ENCODE measurements around the gene KIF13A.

KIF13A gene

GRCh38 chr6:17985934-17986655 lies 1.3 kb downstream of the KIF13A start:
- Histone ChIP-seq H4K20me1 (ENCODE audit: insufficient read depth, low read length) (no peaks in the 10 kb centered on the region), H3K27me3 (ENCODE audit: low read depth, low read length) (peaks cover 54% of the 10 kb centered on the region), H3K36me3 (replicated peaks; ENCODE audit: low read depth, low read length) (no peaks in the 10 kb centered on the region), H2AFZ (ENCODE audit: low read depth, low read length) (no peak overlapping the region), H3K4me3 (ENCODE audit: low read length) (peak overlapping the region; percentile 75), H3K9me3 (ENCODE audit: insufficient read depth, low read length) (no peaks in the 10 kb centered on the region), H3K9ac (ENCODE audit: low read length) (peak overlapping the region; percentile 26; the same call in 1 of the 2 replicates), H3K79me2 (ENCODE audit: low read length) (no peaks in the 10 kb centered on the region), H3K4me2 (ENCODE audit: low read length) (peak overlapping the region; percentile 78), H3K27ac (ENCODE audit: low read length) (no peak overlapping the region), H3K4me1 (ENCODE audit: low read length) (peaks cover 22% of the 10 kb centered on the region)
- TF ChIP-seq CTCF (IDR thresholded peaks at IDR 0.05; ENCODE audit: low read depth, low read length) (no peak), EZH2phosphoT487 (IDR thresholded peaks at IDR 0.05; ENCODE audit: low read depth) (no peak)

- Histone ChIP-seq H3K4me2 (ENCODE audit: low read length) (no peak overlapping the region; the same call in 1 of the 2 replicates), H3K4me1 (ENCODE audit: low read length) (peaks cover 29% of the 10 kb centered on the region), H4K20me1 (ENCODE audit: insufficient read depth, low read length) (no peaks in the 10 kb centered on the region), H3K4me3 (ENCODE audit: low read length) (no peak overlapping the region), H3K9ac (ENCODE audit: low read length) (no peak overlapping the region), H3K36me3 (replicated peaks; ENCODE audit: low read depth, low read length) (no peaks in the 10 kb centered on the region), H2AFZ (ENCODE audit: low read depth, low read length) (no peak overlapping the region), H3K27me3 (ENCODE audit: low read depth, low read length) (peaks cover 45% of the 10 kb centered on the region), H3K79me2 (ENCODE audit: low read length) (no peaks in the 10 kb centered on the region), H3K9me3 (ENCODE audit: insufficient read depth, low read length) (no peaks in the 10 kb centered on the region), H3K27ac (ENCODE audit: low read length) (no peak overlapping the region)
- TF ChIP-seq CTCF (IDR thresholded peaks at IDR 0.05; ENCODE audit: low read depth, low read length): no peak
- TF ChIP-seq EZH2phosphoT487 (IDR thresholded peaks at IDR 0.05; ENCODE audit: low read depth): no peak
Observed at GRCh38 chr6:17984812-17985670, 2.4 kb downstream of the KIF13A start.

- H3K27ac ChIP-seq (ENCODE audit: low read length): no peak overlapping the region
- TF ChIP-seq EZH2phosphoT487 (IDR thresholded peaks at IDR 0.05; ENCODE audit: low read depth): no peak
- no peak for TF ChIP-seq CTCF (IDR thresholded peaks at IDR 0.05; ENCODE audit: low read depth, low read length)
- no peaks in the 10 kb centered on the region for H3K9me3 ChIP-seq (ENCODE audit: insufficient read depth, low read length)
Observed at GRCh38 chr6:17984399-17984798, 3.0 kb downstream of the KIF13A start.

GRCh38 chr6:17983730-17984129 lies 3.7 kb downstream of the KIF13A start:
- peaks cover 34% of the 10 kb centered on the region for H3K27me3 ChIP-seq (ENCODE audit: low read depth, low read length)
- TF ChIP-seq CTCF (IDR thresholded peaks at IDR 0.05; ENCODE audit: low read depth, low read length): no peak
- no peak for TF ChIP-seq EZH2phosphoT487 (IDR thresholded peaks at IDR 0.05; ENCODE audit: low read depth)
- H3K4me1 ChIP-seq (ENCODE audit: low read length): peaks cover 29% of the 10 kb centered on the region
- H3K9me3 ChIP-seq (ENCODE audit: insufficient read depth, low read length): no peaks in the 10 kb centered on the region
- H3K4me3 ChIP-seq (ENCODE audit: low read length): no peak overlapping the region
- no peak overlapping the region for H3K9ac ChIP-seq (ENCODE audit: low read length)
- no peaks in the 10 kb centered on the region for H4K20me1 ChIP-seq (ENCODE audit: insufficient read depth, low read length)
- H3K27ac ChIP-seq (ENCODE audit: low read length): no peak overlapping the region
- no peak overlapping the region for H2AFZ ChIP-seq (ENCODE audit: low read depth, low read length)
- H3K79me2 ChIP-seq (ENCODE audit: low read length): no peaks in the 10 kb centered on the region
- H3K4me2 ChIP-seq (ENCODE audit: low read length): peak overlapping the region; percentile 32
- no peaks in the 10 kb centered on the region for H3K36me3 ChIP-seq (replicated peaks; ENCODE audit: low read depth, low read length)

More at GRCh38 chr6:17984399-17984798, 3.0 kb downstream of the KIF13A start:
- Histone ChIP-seq H3K4me3 (ENCODE audit: low read length) (no peak overlapping the region), H3K9ac (ENCODE audit: low read length) (no peak overlapping the region), H2AFZ (ENCODE audit: low read depth, low read length) (no peak overlapping the region), H3K36me3 (replicated peaks; ENCODE audit: low read depth, low read length) (no peaks in the 10 kb centered on the region), H3K4me2 (ENCODE audit: low read length) (peak overlapping the region; percentile 32; the same call in 1 of the 2 replicates), H4K20me1 (ENCODE audit: insufficient read depth, low read length) (no peaks in the 10 kb centered on the region), H3K27me3 (ENCODE audit: low read depth, low read length) (peaks cover 40% of the 10 kb centered on the region), H3K79me2 (ENCODE audit: low read length) (no peaks in the 10 kb centered on the region), H3K4me1 (ENCODE audit: low read length) (peaks cover 29% of the 10 kb centered on the region)
